H9 (cell line): ENCODE results near the gene MOSMO. TPM values are rescaled to one million over a fixed set of nuclear protein-coding genes. Genes with fewer than 3 reads are reported as not detected.

Experiments
- DNase-seq: peaks from one replicate; pipeline ENCODE4 v3.0.0-alpha.2; 2017
- H2AFZ ChIP-seq: one replicate; pipeline ENCODE4 v1.6.1; 2013; ENCODE audit warnings: mild to moderate bottlenecking, low read length, control low read depth, moderate library complexity
- H2AK5ac ChIP-seq: 2 replicates; pipeline ENCODE4 v1.6.1; 2013; ENCODE audit warnings: low read length, control low read depth, mixed read lengths; ENCODE audit not compliant: insufficient read length
- H2BK120ac ChIP-seq: one replicate; pipeline ENCODE4 v1.6.1; 2013; ENCODE audit warnings: low read depth, mild to moderate bottlenecking, low read length, control low read depth, inconsistent platforms; ENCODE audit not compliant: poor library complexity, severe bottlenecking
- H2BK12ac ChIP-seq: 2 replicates; pipeline ENCODE4 v1.6.1; 2013; ENCODE audit warnings: low read length, control low read depth, mixed read lengths, low read depth; ENCODE audit not compliant: insufficient read length
- H2BK15ac ChIP-seq: 2 replicates; pipeline ENCODE4 v1.6.1; 2013; ENCODE audit warnings: low read depth, low read length, control low read depth
- H2BK20ac ChIP-seq: one replicate; pipeline ENCODE4 v1.6.1; 2013; ENCODE audit warnings: low read depth, mild to moderate bottlenecking, low read length, control low read depth, inconsistent platforms; ENCODE audit not compliant: poor library complexity, severe bottlenecking
- H2BK5ac ChIP-seq: 2 replicates; pipeline ENCODE4 v1.6.1; 2013; ENCODE audit warnings: low read length, control low read depth, mixed read lengths; ENCODE audit not compliant: insufficient read length
- H3K14ac ChIP-seq: 2 replicates; pipeline ENCODE4 v1.6.1; 2013; ENCODE audit warnings: low read length, control low read depth; ENCODE audit not compliant: insufficient read depth
- H3K18ac ChIP-seq: 2 replicates; pipeline ENCODE4 v1.6.1; 2013; ENCODE audit warnings: low read depth, mild to moderate bottlenecking, mixed read lengths, low read length, control low read depth; ENCODE audit not compliant: insufficient read length
- H3K23ac ChIP-seq: 2 replicates; pipeline ENCODE4 v1.6.1; 2013; ENCODE audit warnings: low read length, control low read depth, mixed read lengths, low read depth; ENCODE audit not compliant: insufficient read length
- H3K23me2 ChIP-seq: 2 replicates; pipeline ENCODE4 v1.6.1; 2013; ENCODE audit warnings: low read depth, mild to moderate bottlenecking, mixed read lengths, low read length, control low read depth; ENCODE audit not compliant: insufficient read length, poor library complexity, severe bottlenecking
- H3K27ac ChIP-seq: 2 replicates; pipeline ENCODE4 v1.5.1; 2013; ENCODE audit warnings: low read length, control low read depth, mixed read lengths, low read depth; ENCODE audit not compliant: insufficient read length
- H3K27me3 ChIP-seq: 2 replicates; pipeline ENCODE4 v1.6.1; 2013; ENCODE audit warnings: low read length, control low read depth, inconsistent platforms; ENCODE audit not compliant: insufficient read depth
- H3K4ac ChIP-seq: 2 replicates; pipeline ENCODE4 v1.6.1; 2013; ENCODE audit warnings: low read depth, mild to moderate bottlenecking, control low read depth, inconsistent platforms, low read length, moderate library complexity
- H3K4me1 ChIP-seq: 2 replicates; pipeline ENCODE4 v1.6.1; 2013; ENCODE audit warnings: low read length, control low read depth, inconsistent platforms; ENCODE audit not compliant: insufficient read depth
- H3K4me2 ChIP-seq: 2 replicates; pipeline ENCODE4 v1.6.1; 2013; ENCODE audit warnings: low read length, control low read depth, mixed read lengths; ENCODE audit not compliant: insufficient read length, insufficient read depth
- H3K56ac ChIP-seq: 2 replicates; pipeline ENCODE4 v1.6.1; 2013; ENCODE audit warnings: low read depth, mild to moderate bottlenecking, mixed read lengths, low read length, control low read depth; ENCODE audit not compliant: insufficient read length
- H3K79me1 ChIP-seq: 2 replicates; pipeline ENCODE4 v1.6.1; 2013; ENCODE audit warnings: low read depth, mild to moderate bottlenecking, moderate library complexity, low read length, control low read depth, inconsistent platforms; ENCODE audit not compliant: insufficient read depth, poor library complexity, severe bottlenecking
- H3K79me2 ChIP-seq: 2 replicates; pipeline ENCODE4 v1.6.1; 2013; ENCODE audit warnings: low read length, control low read depth, inconsistent platforms; ENCODE audit not compliant: insufficient read depth
- H3K9ac ChIP-seq: 2 replicates; pipeline ENCODE4 v1.6.1; 2013; ENCODE audit warnings: low read length, control low read depth, mixed read lengths; ENCODE audit not compliant: insufficient read length; ENCODE audit errors: extremely low read depth
- H3K9me3 ChIP-seq: one replicate; pipeline ENCODE4 v1.6.1; 2013; ENCODE audit warnings: low read depth, low read length, inconsistent platforms; ENCODE audit not compliant: control insufficient read depth
- H3T11ph ChIP-seq: one replicate; pipeline ENCODE4 v1.6.1; 2013; ENCODE audit warnings: mild to moderate bottlenecking, low read length, control low read depth, inconsistent platforms
- H4K20me1 ChIP-seq: one replicate; pipeline ENCODE4 v1.6.1; 2013; ENCODE audit not compliant: control insufficient read depth, insufficient read length, insufficient read depth
- H4K5ac ChIP-seq: 2 replicates; pipeline ENCODE4 v1.6.1; 2013; ENCODE audit warnings: low read depth, mild to moderate bottlenecking, mixed read lengths, low read length, control low read depth; ENCODE audit not compliant: insufficient read length
- H4K8ac ChIP-seq: replicated peaks from 2 replicates; pipeline ENCODE4 v1.6.1; 2013; ENCODE audit warnings: low read length, control low read depth, mixed read lengths, low read depth; ENCODE audit not compliant: insufficient read length
- H4K91ac ChIP-seq: 2 replicates; pipeline ENCODE4 v1.6.1; 2013; ENCODE audit warnings: low read depth, mild to moderate bottlenecking, moderate library complexity, mixed read lengths, low read length, control low read depth; ENCODE audit not compliant: insufficient read length
- H3K27ac Mint-ChIP-seq, 3 experiments: 2 replicates in 2 of 3; 3 replicates in 1 of 3; pipeline ENCODE4 v1.8.0; 2020 to 2021; ENCODE audit warnings: mixed read lengths in 3 of 3, mild to moderate bottlenecking in 1 of 3, moderate library complexity in 1 of 3
- H3K27me3 Mint-ChIP-seq: 2 replicates; pipeline ENCODE4 v1.8.0; 2021; ENCODE audit warnings: low read depth, mild to moderate bottlenecking, moderate library complexity, mixed read lengths
- H3K36me3 Mint-ChIP-seq, 3 experiments: 2 replicates in 2 of 3; 3 replicates in 1 of 3; pipeline ENCODE4 v1.8.0; 2020 to 2021; ENCODE audit warnings: low read depth in 3 of 3, mixed read lengths in 3 of 3; ENCODE audit not compliant: insufficient read depth in 1 of 3
- H3K4me1 Mint-ChIP-seq, 2 experiments: 2 replicates each; pipeline ENCODE4 v1.8.0; 2020; ENCODE audit warnings: mixed read lengths in 2 of 2
- H3K4me3 Mint-ChIP-seq, 2 experiments: 2 replicates in 1 of 2; 3 replicates in 1 of 2; pipeline ENCODE4 v1.8.0; 2020 to 2021; ENCODE audit warnings: mild to moderate bottlenecking in 2 of 2, mixed read lengths in 2 of 2, moderate library complexity in 1 of 2
- H3K9me3 Mint-ChIP-seq, 2 experiments: 2 replicates in 1 of 2; 3 replicates in 1 of 2; pipeline ENCODE4 v1.8.0; 2020; ENCODE audit warnings: mild to moderate bottlenecking in 2 of 2, mixed read lengths in 2 of 2, moderate library complexity in 1 of 2
- WGBS: extraction: QIAGEN DNeasy Blood & Tissue Kit; methylation state at CpG from one replicate; pipeline ENCODE4 v1.1.7; 2013; ENCODE audit warnings: missing lambda C conversion rate, low lambda C conversion rate, mixed read lengths; ENCODE audit not compliant: insufficient read length; ENCODE audit errors: extremely low coverage; 5-methylcytosine and 5-hydroxymethylcytosine counted together
- total RNA-seq: library from RNA; stranded (reverse); gene quantifications from 2 replicates; pipeline ENCODE4 v1.2.1, GENCODE V29; 2021
- TF ChIP-seq, protein P1 (sequence below): fragments of 200-600 bp; sonication (generic); conservative IDR thresholded peaks from 3 replicates; pipeline ENCODE4 v1.8.0; 2021; ENCODE audit warnings: antibody characterized with exemption, mild to moderate bottlenecking

MOSMO gene
- total RNA-seq, 1 experiment from 2014 or later: 13.5 TPM

- Histone ChIP-seq H3K9me3 (no peaks in the 10 kb centered on the region), H3T11ph (no peak overlapping the region), H2BK5ac (no peak overlapping the region), H3K27me3 (no peaks in the 10 kb centered on the region), H2BK120ac (no peak overlapping the region), H3K79me2 (no peaks in the 10 kb centered on the region), H4K8ac (no peak overlapping the region), H2BK20ac (no peak overlapping the region), H2AFZ (no peak overlapping the region), H3K14ac (no peak overlapping the region), H4K91ac (no peak overlapping the region), H3K4me2 (no peak overlapping the region), H3K4me1 (peaks cover 5% of the 10 kb centered on the region; the same call in 1 of the 2 replicates), H4K20me1 (no peaks in the 10 kb centered on the region), H3K79me1 (no peaks in the 10 kb centered on the region), H3K18ac (no peak overlapping the region), H3K4ac (no peak overlapping the region), H3K56ac (no peak overlapping the region), H3K9ac (no peak overlapping the region), H3K23ac (no peak overlapping the region), H3K27ac (no peak overlapping the region), H2BK12ac (no peak overlapping the region), H2AK5ac (no peak overlapping the region), H3K23me2 (no peaks in the 10 kb centered on the region), H4K5ac (no peak overlapping the region), H2BK15ac (no peak overlapping the region)
- Mint-ChIP-seq H3K4me1 (peaks cover 28 to 33% of the 10 kb centered on the region in 2 experiments), H3K27me3 (no peaks in the 10 kb centered on the region; the same call in 1 of the 2 replicates), H3K36me3 (no peaks in the 10 kb centered on the region), H3K27ac (no peak overlapping the region), H3K4me3 (no peak overlapping the region), H3K9me3 (0 out of 5 replicates have a peak, but pooled peaks cover 0 to 3% of the 10 kb centered on the region in 2 experiments)
- TF ChIP-seq, protein P1, sequence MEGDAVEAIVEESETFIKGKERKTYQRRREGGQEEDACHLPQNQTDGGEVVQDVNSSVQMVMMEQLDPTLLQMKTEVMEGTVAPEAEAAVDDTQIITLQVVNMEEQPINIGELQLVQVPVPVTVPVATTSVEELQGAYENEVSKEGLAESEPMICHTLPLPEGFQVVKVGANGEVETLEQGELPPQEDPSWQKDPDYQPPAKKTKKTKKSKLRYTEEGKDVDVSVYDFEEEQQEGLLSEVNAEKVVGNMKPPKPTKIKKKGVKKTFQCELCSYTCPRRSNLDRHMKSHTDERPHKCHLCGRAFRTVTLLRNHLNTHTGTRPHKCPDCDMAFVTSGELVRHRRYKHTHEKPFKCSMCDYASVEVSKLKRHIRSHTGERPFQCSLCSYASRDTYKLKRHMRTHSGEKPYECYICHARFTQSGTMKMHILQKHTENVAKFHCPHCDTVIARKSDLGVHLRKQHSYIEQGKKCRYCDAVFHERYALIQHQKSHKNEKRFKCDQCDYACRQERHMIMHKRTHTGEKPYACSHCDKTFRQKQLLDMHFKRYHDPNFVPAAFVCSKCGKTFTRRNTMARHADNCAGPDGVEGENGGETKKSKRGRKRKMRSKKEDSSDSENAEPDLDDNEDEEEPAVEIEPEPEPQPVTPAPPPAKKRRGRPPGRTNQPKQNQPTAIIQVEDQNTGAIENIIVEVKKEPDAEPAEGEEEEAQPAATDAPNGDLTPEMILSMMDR: no peak
- no peak for DNase-seq
- no CpG with 5 or more reads among the region's 9 CpGs for WGBS
These were observed 91.5 kb downstream of the MOSMO start for GRCh38 chr16:22099256-22099975.
